Stimulated activated CD4-positive, alpha-beta T cell treated with anti-CD3 and anti-CD28 coated beads, TNF-alpha, amount 100 ng/mL, for 48 hours (primary cell): ENCODE measurements around the gene CORO2B.

Source experiments
- DNase-seq, 3 donors: peaks; one replicate each; pipeline ENCODE4 v3.0.0-alpha.2; 2020; ENCODE audit warnings: low read depth in 3 of 3

The CORO2B gene

GRCh38 chr15:68699881-68700454 lies 121.2 kb downstream of the CORO2B start:
- DNase-seq = no peak

DNA sequence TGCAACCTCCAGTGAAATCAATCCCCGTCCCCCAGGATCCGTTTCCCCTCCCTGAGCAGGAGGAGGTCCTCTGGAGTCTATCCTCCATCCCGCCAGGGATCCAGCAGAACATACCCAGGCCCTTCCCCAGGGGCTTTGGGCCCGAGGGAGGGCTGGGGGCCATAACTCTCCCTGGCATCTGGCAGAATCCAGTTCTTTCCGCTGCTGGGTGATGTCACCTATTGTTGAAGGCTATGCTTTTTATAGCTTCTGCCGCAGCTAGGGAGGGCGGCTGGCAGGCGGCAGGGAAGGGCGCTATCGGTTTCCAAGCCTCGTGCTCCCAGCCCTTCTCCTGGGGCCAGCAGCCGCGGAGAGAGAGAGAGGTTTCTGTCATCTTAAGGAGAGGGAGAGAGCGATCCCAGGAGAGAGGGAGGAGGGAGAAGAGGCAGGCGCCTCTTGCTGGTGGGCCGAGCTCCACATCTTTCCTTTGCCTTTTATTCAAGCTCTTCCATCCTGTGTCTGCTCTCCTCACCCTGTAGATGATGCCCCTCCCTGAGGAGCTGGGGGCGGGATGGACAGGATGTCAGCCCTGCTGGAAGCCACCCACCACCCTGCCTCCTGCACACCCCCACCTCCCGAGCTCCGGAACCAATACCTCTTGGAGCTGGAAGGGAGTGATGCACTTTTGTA lies 121.8 kb downstream of the CORO2B start:
- no peak for DNase-seq

DNA sequence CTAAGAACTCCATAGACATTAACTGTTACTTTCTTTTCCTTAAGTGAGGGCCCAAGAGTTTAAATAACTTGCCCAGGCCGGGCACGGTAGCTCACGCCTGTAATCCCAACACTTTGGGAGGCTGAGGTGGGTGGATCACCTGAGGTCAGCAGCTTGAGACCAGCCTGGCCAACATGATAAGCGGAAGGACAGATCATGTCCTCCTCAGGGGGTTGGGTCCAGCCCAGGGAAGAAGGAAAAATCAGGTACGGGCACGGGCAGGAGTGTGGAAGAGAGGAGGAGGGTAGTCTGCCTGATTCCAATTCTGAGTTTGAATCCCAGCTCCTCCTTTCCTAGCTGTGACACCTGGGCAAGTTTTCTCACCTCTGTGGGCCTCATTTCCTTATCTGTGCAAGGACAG lies 123.1 kb downstream of the CORO2B start:
- DNase-seq = no peak

DNA sequence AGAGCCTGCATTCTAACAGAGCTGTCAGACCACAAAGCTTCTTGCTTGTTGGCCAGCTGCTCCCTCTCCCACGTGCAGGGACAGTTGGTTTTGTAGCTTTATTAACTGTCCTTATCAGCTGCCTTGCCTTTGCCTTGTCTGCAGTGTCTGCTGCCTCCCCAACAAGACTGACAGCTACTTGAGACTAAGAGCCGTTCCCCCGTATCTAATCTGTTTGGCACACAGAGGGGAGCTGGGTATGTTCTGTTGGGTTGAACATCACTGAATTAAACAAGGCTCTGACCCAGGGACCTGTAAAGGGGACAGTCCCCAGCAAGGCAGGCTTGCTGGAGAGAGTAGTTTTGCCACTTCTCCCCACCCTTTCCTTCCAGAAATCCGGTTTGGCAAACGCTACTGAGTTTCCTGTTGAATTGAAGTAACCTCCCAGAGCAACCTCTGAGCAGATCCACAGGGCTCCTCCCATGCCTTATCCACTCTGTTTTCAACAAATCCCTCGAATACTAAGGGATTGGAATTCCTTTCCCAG lies 125.8 kb downstream of the CORO2B start:
- no peak for DNase-seq

GRCh38 chr15:68706256-68706655 lies 127.5 kb downstream of the CORO2B start:
- no peak for DNase-seq

DNA sequence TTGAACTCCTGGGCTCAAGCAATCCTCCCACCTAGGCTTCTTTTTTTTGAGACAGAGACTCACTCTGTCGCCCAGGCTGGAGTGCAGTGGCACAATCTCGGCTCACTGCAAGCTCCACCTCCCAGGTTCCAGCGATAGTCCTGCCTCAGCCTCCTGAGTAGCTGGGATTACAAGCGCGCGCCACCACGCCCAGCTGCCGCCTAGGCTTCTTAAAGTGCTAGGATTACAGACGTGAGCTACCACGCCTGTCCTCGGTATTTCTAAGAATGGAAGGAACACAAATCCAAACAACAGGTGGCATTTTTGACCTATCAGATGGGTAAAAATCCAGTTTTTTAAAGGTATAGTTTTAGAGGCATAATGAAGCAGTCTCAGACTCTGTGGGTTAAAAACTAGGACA lies 128.1 kb downstream of the CORO2B start:
- DNase-seq = no peak

DNA sequence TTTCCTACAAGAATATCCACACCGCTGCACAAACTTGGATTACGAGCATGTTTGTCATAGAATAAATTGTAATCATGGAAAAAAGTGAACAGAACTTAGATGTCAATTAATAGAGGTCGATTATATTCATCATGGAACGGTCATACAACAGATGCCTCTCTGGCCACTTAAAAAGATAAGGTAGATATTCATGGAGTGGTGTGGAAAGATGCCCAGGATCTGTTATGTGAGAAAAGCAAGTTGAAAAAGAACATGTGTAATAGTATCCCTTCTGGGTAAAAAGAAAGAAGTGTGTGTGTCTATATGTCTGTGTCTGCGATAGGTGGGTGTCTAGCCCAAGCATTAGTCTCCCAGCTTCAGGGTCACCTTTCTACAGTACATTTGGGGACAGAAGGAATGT lies 128.6 kb downstream of the CORO2B start:
- DNase-seq = no peak

DNA sequence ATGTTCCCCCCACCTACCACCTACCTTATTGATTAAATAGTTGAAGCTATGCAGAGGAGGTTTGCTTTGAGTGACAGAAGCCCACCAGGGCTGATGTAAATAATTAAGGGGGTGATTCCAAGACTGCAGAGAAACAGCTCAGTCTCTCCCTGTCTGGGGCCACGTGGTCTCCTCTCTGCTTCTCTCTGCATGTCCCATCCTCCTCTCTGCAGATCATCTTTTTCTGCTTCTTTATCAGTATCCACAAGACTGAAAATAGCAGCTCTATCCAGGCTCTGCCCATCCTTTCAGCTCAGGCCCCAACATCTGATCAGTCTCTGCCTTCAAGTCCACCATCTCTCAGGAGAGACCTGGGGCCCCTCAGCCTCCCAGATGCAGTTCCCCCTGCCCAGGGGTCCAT lies 131.1 kb downstream of the CORO2B start:
- no peak for DNase-seq

GRCh38 chr15:68710536-68710935 lies 131.7 kb downstream of the CORO2B start:
- DNase-seq = no peak

DNA sequence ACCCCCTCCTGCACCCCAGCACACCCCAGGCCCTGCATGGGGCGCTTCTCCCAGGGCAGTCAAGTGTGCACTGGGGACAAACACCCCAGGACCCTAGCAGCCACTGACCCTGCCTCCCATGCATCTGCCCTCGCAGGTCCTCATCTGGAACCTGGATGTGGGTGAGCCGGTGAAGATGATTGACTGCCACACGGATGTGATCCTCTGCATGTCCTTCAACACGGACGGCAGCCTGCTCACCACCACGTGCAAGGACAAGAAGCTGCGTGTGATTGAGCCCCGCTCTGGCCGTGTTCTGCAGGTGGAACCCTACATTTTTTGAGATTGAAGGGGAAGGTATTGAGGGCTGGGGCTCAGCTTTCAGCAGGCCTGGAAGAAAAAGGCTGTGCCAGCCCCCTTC lies 132.6 kb downstream of the CORO2B start:
- no peak for DNase-seq

DNA sequence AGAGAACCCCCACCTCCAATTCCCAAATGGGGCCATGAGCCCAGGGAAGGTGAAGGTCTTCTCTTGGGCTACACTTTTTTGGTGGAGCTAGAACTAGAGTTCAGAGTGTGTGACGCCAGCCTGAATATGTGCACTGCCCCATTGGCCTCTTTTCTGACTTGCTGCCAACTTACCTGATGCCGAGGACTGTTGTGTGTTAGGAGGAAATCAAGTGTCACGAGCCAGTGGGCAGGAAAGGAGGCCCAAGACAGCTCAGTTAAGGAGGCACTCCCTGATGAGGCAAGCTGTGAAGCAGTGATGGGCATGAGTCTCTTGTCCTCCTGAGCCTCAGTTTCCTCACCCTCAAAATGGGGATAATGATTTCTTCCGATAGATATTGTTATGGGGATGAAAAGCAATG lies 134.1 kb downstream of the CORO2B start:
- DNase-seq = no peak

DNA sequence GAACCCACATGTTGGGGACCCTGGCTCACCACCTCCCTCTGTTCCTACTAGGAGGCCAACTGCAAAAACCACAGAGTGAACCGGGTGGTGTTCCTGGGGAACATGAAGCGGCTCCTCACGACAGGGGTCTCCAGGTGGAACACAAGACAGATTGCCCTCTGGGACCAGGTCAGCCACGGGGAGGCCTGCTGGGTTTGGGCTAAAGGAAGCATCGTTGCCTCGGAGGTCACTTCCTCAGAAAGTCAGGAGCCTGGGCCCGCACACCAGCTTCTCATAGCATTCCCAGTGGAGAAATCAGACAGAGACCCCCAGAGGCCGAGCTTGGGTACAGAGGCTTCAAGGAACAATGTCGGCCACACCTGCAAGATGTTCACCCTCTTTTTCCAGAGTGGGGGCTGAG lies 135.1 kb downstream of the CORO2B start:
- no peak for DNase-seq

DNA sequence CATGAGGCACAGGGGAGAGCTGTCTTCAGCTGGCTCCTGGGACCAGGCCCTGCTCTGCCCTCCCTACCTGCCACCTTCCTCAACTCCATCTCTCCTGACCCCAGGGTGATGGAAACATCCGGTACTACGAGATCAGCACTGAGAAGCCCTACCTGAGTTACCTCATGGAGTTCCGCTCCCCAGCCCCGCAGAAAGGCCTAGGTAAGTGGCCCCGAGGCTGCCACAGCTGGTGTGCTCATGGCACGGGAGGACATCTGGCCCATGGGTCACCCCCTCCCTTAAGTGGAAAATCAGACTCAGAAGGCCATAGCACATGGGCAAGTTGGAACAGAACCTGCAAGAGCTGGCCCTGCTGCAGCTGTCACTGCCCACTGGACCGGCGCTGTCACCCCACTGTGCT lies 136.3 kb downstream of the CORO2B start:
- DNase-seq = no peak

- no peak for DNase-seq
Measured at GRCh38 chr15:68717951-68718350, 139.2 kb downstream of the CORO2B start.

GRCh38 chr15:68718468-68718867 lies 139.7 kb downstream of the CORO2B start:
- DNase-seq = no peak

- DNase-seq = no peak
Measured at GRCh38 chr15:68719051-68719450, 140.3 kb downstream of the CORO2B start.

- no peak for DNase-seq
Measured at GRCh38 chr15:68719672-68720071, 140.9 kb downstream of the CORO2B start.

- no peak for DNase-seq
Measured at GRCh38 chr15:68721886-68722285, 143.1 kb downstream of the CORO2B start.

GRCh38 chr15:68725736-68726135 lies 146.9 kb downstream of the CORO2B start:
- DNase-seq = no peak

- DNase-seq = no peak
Measured at GRCh38 chr15:68726246-68726645, 147.5 kb downstream of the CORO2B start.

- no peak for DNase-seq
Measured at GRCh38 chr15:68729789-68730411, 151.1 kb downstream of the CORO2B start.

DNA sequence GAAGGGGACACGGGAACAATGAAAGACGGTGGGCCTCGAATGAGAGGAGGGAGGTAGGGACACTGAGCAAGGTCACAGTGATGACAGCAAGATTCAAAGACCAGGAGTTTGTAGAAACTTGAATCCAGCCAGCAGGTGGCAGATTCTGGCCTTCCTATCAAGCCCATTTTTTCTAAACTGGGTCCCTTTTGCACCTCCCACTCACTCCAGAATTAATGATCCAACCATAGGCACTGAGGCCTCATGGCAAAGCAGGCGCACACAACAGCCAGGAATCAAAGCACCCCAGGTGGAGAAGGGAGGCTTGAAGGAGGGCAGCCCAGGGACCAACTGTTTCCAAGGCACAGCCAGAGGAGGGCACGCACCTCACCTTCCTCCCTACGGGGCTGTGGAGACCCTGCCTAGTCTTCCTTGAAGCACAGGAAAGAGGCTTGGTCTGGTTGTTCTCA lies 151.7 kb downstream of the CORO2B start:
- DNase-seq = no peak
